HepG2 (cell line): ENCODE results near the gene CLMP.
"Not testable (repeated sequence)": the region's sequence is repeated elsewhere in the genome, so short reads cannot be mapped to it uniquely, and the experiment has no call there.

Source experiments
- NCOA2 ChIP-seq: sonication (generic); formaldehyde crosslinking; IDR thresholded peaks from 2 replicates; pipeline ENCODE4 v1.8.0; 2022; ENCODE audit warnings: inconsistent platforms
- NR2C2 ChIP-seq: sonication (generic); formaldehyde crosslinking; IDR thresholded peaks from 2 replicates; pipeline ENCODE4 v1.4.0; 2020; ENCODE audit warnings: missing genetic modification reagents, mild to moderate bottlenecking, moderate library complexity, borderline replicate concordance
- NR2F6 ChIP-seq, 2 experiments: IDR thresholded peaks; 2 replicates each; pipeline ENCODE4 v1.6.1; 2016; ENCODE audit warnings: antibody characterized with exemption in 1 of 2, mild to moderate bottlenecking in 1 of 2
- TBL1XR1 ChIP-seq: fragments of 150-350 bp; IDR thresholded peaks from 2 replicates; pipeline ENCODE4 v1.6.1; 2014; ENCODE audit warnings: borderline replicate concordance, low read length; ENCODE audit not compliant: partially characterized antibody
- ZNF232 ChIP-seq: sonication (generic); formaldehyde crosslinking; IDR thresholded peaks from 2 replicates; pipeline ENCODE4 v1.4.0; 2020; ENCODE audit warnings: missing genetic modification reagents, borderline replicate concordance
- TF ChIP-seq, protein P1 (sequence below): sonication (generic); formaldehyde crosslinking; IDR thresholded peaks from 2 replicates; pipeline ENCODE4 v1.5.0; 2020; ENCODE audit warnings: mild to moderate bottlenecking, missing genetic modification reagents, moderate library complexity

DNA sequence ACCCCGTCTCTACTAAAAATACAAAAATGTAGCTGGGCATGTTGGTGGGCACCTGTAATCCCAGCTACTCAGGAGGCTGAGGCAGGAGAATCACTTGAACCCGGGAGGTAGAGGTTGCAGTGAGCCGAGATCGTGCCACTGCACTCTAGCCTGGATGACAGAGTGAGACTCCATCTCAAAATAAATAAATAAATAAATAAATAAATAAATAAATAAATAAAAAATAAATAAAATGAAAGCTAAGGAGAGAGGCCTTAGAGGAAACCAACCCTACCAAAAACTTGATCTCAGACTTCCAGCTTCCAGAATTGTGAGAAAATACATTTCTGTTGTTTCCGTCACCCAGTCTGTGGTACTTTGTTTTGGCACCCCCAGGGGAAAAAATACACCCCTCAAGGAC is 42.7 kb downstream of the CLMP start:
- not testable (repeated sequence) for TF ChIP-seq ZNF232; NCOA2 (CRISPR knock-in tag); TBL1XR1; NR2C2; NR2F6 (IDR thresholded peaks at IDR 0.05); NR2F6 (CRISPR knock-in tag; IDR thresholded peaks at IDR 0.05)
- TF ChIP-seq, protein P1, sequence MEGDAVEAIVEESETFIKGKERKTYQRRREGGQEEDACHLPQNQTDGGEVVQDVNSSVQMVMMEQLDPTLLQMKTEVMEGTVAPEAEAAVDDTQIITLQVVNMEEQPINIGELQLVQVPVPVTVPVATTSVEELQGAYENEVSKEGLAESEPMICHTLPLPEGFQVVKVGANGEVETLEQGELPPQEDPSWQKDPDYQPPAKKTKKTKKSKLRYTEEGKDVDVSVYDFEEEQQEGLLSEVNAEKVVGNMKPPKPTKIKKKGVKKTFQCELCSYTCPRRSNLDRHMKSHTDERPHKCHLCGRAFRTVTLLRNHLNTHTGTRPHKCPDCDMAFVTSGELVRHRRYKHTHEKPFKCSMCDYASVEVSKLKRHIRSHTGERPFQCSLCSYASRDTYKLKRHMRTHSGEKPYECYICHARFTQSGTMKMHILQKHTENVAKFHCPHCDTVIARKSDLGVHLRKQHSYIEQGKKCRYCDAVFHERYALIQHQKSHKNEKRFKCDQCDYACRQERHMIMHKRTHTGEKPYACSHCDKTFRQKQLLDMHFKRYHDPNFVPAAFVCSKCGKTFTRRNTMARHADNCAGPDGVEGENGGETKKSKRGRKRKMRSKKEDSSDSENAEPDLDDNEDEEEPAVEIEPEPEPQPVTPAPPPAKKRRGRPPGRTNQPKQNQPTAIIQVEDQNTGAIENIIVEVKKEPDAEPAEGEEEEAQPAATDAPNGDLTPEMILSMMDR (CRISPR knock-in tag) = not testable (repeated sequence)
